Measurements from ENCODE around the gene FOXP3.

GRCh38 chrX:49286581-49286980 lies 22.1 kb upstream of the FOXP3 start:
- TF ChIP-seq POLR2A (IDR thresholded peaks at IDR 0.05) = no peak
- no peak for TF ChIP-seq CTCF (IDR thresholded peaks at IDR 0.05)
